Measurements from ENCODE around the gene SHROOM3.

The SHROOM3 gene

DNA sequence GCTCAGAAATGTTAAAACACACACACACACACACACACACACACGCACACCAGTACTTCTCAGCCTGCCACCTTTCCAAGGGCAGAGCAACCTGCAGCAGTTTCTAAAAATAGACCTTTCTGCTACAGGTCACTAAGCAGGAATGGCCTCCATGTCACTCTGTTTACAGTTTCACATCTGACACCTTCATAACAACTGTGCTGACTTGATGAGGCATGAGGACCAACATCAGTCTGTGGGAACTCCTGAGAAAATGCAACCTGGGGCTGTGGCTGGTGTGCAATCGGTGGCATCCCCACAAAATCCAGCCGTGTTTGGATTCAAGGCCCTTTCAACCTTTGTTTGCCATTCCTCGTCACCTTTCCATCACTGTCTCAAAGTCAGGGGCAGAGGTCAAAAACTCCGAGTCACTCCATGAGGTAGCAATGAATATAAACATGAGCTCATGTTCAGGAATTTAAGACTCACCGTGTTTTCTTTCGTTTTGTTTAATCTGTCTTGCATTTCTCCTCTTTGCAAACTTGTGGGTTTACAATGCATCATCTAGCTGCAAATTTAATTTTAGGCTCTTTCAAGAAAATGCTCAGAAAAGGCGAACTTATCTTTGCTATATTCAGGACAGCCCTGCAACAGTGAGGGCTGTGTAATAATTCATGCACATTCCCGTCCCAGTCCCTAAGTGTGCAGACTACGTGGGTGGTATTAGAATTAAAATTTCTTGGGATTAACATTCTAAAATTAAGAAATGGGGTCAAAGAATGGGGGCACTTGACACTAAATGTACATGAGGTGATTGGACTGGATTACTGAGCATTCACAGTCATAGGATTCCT, 135.3 kb downstream of the SHROOM3 start:
- no peak overlapping the region for H3K9ac ChIP-seq (ENCODE audit: low read length)
- no peaks in the 10 kb centered on the region for H3F3A ChIP-seq (ENCODE audit: insufficient read depth)
- no peaks in the 10 kb centered on the region for H3K27me3 ChIP-seq (ENCODE audit: low read length)
- no peaks in the 10 kb centered on the region for H3K36me3 ChIP-seq (ENCODE audit: low read length)
- no peak overlapping the region for H3K4me2 ChIP-seq (ENCODE audit: low read depth, low read length, poor library complexity, severe bottlenecking)
- no peak overlapping the region for H2AFZ ChIP-seq (ENCODE audit: low read depth, low read length, severe bottlenecking)
- H3K9me2 ChIP-seq (replicated peaks; ENCODE audit: insufficient read depth, low read length): no peaks in the 10 kb centered on the region
- H3K4me3 ChIP-seq (ENCODE audit: insufficient read depth, low read length, poor library complexity, severe bottlenecking): no peak overlapping the region
- no peaks in the 10 kb centered on the region for H3K9me3 ChIP-seq (ENCODE audit: insufficient read depth, low read length)
- H3K27ac ChIP-seq (ENCODE audit: low read depth, low read length): no peak overlapping the region
- H4K20me1 ChIP-seq (ENCODE audit: low read depth, low read length): no peaks in the 10 kb centered on the region
- H3K79me2 ChIP-seq (ENCODE audit: insufficient read depth, low read length): no peaks in the 10 kb centered on the region
- TF ChIP-seq EZH2phosphoT487 (conservative IDR thresholded peaks at IDR 0.05; ENCODE audit: low read length): no peak
- TF ChIP-seq, protein P1, sequence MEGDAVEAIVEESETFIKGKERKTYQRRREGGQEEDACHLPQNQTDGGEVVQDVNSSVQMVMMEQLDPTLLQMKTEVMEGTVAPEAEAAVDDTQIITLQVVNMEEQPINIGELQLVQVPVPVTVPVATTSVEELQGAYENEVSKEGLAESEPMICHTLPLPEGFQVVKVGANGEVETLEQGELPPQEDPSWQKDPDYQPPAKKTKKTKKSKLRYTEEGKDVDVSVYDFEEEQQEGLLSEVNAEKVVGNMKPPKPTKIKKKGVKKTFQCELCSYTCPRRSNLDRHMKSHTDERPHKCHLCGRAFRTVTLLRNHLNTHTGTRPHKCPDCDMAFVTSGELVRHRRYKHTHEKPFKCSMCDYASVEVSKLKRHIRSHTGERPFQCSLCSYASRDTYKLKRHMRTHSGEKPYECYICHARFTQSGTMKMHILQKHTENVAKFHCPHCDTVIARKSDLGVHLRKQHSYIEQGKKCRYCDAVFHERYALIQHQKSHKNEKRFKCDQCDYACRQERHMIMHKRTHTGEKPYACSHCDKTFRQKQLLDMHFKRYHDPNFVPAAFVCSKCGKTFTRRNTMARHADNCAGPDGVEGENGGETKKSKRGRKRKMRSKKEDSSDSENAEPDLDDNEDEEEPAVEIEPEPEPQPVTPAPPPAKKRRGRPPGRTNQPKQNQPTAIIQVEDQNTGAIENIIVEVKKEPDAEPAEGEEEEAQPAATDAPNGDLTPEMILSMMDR (IDR thresholded peaks at IDR 0.05; ENCODE audit: insufficient read depth, low read length, poor library complexity, severe bottlenecking): no peak

- no peaks in the 10 kb centered on the region for H3K9me2 ChIP-seq (replicated peaks; ENCODE audit: insufficient read depth, low read length)
- no peaks in the 10 kb centered on the region for H3K27me3 ChIP-seq (ENCODE audit: low read length)
- no peaks in the 10 kb centered on the region for H3K9me3 ChIP-seq (ENCODE audit: insufficient read depth, low read length)
- H2AFZ ChIP-seq (ENCODE audit: low read depth, low read length, severe bottlenecking): no peak overlapping the region
- H3F3A ChIP-seq (ENCODE audit: insufficient read depth): no peaks in the 10 kb centered on the region
- no peak overlapping the region for H3K4me3 ChIP-seq (ENCODE audit: insufficient read depth, low read length, poor library complexity, severe bottlenecking)
- TF ChIP-seq, protein P1 (IDR thresholded peaks at IDR 0.05; ENCODE audit: insufficient read depth, low read length, poor library complexity, severe bottlenecking): no peak
- TF ChIP-seq EZH2phosphoT487 (conservative IDR thresholded peaks at IDR 0.05; ENCODE audit: low read length): no peak
- H4K20me1 ChIP-seq (ENCODE audit: low read depth, low read length): no peaks in the 10 kb centered on the region
- H3K36me3 ChIP-seq (ENCODE audit: low read length): no peaks in the 10 kb centered on the region
- H3K79me2 ChIP-seq (ENCODE audit: insufficient read depth, low read length): no peaks in the 10 kb centered on the region
- no peak overlapping the region for H3K27ac ChIP-seq (ENCODE audit: low read depth, low read length)
- no peak overlapping the region for H3K4me2 ChIP-seq (ENCODE audit: low read depth, low read length, poor library complexity, severe bottlenecking)
- no peak overlapping the region for H3K9ac ChIP-seq (ENCODE audit: low read length)
Measured at GRCh38 chr4:76571274-76571673, 136.2 kb downstream of the SHROOM3 start.

DNA sequence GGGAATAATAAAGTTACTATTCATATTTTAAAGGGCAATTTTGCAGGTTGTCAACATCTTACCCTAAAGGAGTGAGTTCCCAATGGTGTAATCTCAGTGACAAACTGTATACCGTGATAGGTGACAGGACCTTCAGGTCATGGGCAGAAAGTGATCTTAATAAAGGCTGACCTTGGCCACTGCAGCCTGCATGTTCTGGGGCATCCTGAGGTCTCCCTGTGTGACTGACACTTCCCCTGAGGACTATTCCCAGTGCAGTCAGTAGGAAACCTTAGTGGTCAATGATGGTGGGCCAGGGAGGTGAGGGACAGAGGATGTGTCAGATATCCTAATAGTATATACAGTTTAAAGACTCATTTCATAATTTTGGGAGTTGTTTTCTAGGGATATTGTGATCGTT, 137.2 kb downstream of the SHROOM3 start:
- no peaks in the 10 kb centered on the region for H3K79me2 ChIP-seq (ENCODE audit: insufficient read depth, low read length)
- H3K4me3 ChIP-seq (ENCODE audit: insufficient read depth, low read length, poor library complexity, severe bottlenecking): no peak overlapping the region
- no peak overlapping the region for H3K27ac ChIP-seq (ENCODE audit: low read depth, low read length)
- no peaks in the 10 kb centered on the region for H3F3A ChIP-seq (ENCODE audit: insufficient read depth)
- H3K9me2 ChIP-seq (replicated peaks; ENCODE audit: insufficient read depth, low read length): no peaks in the 10 kb centered on the region
- H2AFZ ChIP-seq (ENCODE audit: low read depth, low read length, severe bottlenecking): no peak overlapping the region
- no peaks in the 10 kb centered on the region for H3K9me3 ChIP-seq (ENCODE audit: insufficient read depth, low read length)
- H3K4me2 ChIP-seq (ENCODE audit: low read depth, low read length, poor library complexity, severe bottlenecking): no peak overlapping the region
- H3K9ac ChIP-seq (ENCODE audit: low read length): no peak overlapping the region
- no peak for TF ChIP-seq EZH2phosphoT487 (conservative IDR thresholded peaks at IDR 0.05; ENCODE audit: low read length)
- TF ChIP-seq, protein P1 (IDR thresholded peaks at IDR 0.05; ENCODE audit: insufficient read depth, low read length, poor library complexity, severe bottlenecking): no peak
- H4K20me1 ChIP-seq (ENCODE audit: low read depth, low read length): no peaks in the 10 kb centered on the region
- H3K36me3 ChIP-seq (ENCODE audit: low read length): no peaks in the 10 kb centered on the region
- H3K27me3 ChIP-seq (ENCODE audit: low read length): no peaks in the 10 kb centered on the region
